Neutrophil (primary cell): Measurements from ENCODE around the gene DENND6B.

Experiments
- H3K27ac ChIP-seq: fragments of 200-600 bp; sonication (generic); 2 replicates; pipeline ENCODE4 v1.5.1; 2016; ENCODE audit warnings: mild to moderate bottlenecking, moderate library complexity
- H3K27me3 ChIP-seq: fragments of 200-600 bp; sonication (generic); 2 replicates; pipeline ENCODE4 v1.6.0; 2016; ENCODE audit warnings: mild to moderate bottlenecking
- H3K36me3 ChIP-seq: fragments of 200-600 bp; sonication (generic); 2 replicates; pipeline ENCODE4 v1.5.1; 2017
- H3K4me1 ChIP-seq, 2 experiments: fragments of 200-600 bp in 1 of 2; sonication (generic) in 1 of 2; 1 replicate in 1 of 2; 2 replicates in 1 of 2; pipeline versions ENCODE4 v1.5.1 to v1.6.1; 2013 to 2016; ENCODE audit warnings: low read depth in 1 of 2, low read length in 1 of 2, mild to moderate bottlenecking in 1 of 2, moderate library complexity in 1 of 2; ENCODE audit not compliant: control insufficient read depth in 1 of 2, insufficient read depth in 1 of 2
- H3K4me3 ChIP-seq, 2 experiments: fragments of 200-600 bp in 1 of 2; sonication (generic) in 1 of 2; 1 replicate in 1 of 2; 2 replicates in 1 of 2; pipeline ENCODE4 v1.5.1; 2013 to 2016; ENCODE audit warnings: low read depth in 1 of 2, low read length in 1 of 2, mild to moderate bottlenecking in 1 of 2, moderate library complexity in 1 of 2
- H3K9me3 ChIP-seq: fragments of 200-600 bp; sonication (generic); 2 replicates; pipeline ENCODE4 v1.5.1; 2016
- CTCF ChIP-seq: fragments of 200-600 bp; sonication (generic); IDR thresholded peaks from 2 replicates; pipeline ENCODE4 v1.5.1; 2016; ENCODE audit warnings: antibody characterized with exemption

Gene DENND6B

GRCh38 chr22:50298937-50299784, 27.7 kb downstream of the DENND6B start:
- H3K27ac ChIP-seq, result no peak overlapping the region

GRCh38 chr22:50298266-50298637, 28.6 kb downstream of the DENND6B start:
- no peaks in the 10 kb centered on the region for H3K9me3 ChIP-seq
- H3K27me3 ChIP-seq, result peaks cover 90% of the 10 kb centered on the region
- H3K36me3 ChIP-seq, result no peaks in the 10 kb centered on the region
- H3K4me1 ChIP-seq, result peaks cover 0 to 10% of the 10 kb centered on the region in 2 experiments
- H3K4me3 ChIP-seq, result no peak overlapping the region
- no peak overlapping the region for H3K27ac ChIP-seq
- TF ChIP-seq CTCF, result no peak

More at GRCh38 chr22:50298937-50299784, 27.7 kb downstream of the DENND6B start:
- peaks cover 0 to 10% of the 10 kb centered on the region in 2 experiments for H3K4me1 ChIP-seq
- TF ChIP-seq CTCF, result no peak
- H3K36me3 ChIP-seq, result no peaks in the 10 kb centered on the region
- no peak overlapping the region for H3K4me3 ChIP-seq
- H3K27me3 ChIP-seq, result peaks cover 90% of the 10 kb centered on the region
- H3K9me3 ChIP-seq, result no peaks in the 10 kb centered on the region

GRCh38 chr22:50297510-50298265, 29.1 kb downstream of the DENND6B start:
- H3K9me3 ChIP-seq, result no peaks in the 10 kb centered on the region
- peaks cover 0 to 10% of the 10 kb centered on the region in 2 experiments for H3K4me1 ChIP-seq
- H3K27ac ChIP-seq, result no peak overlapping the region
- no peak for TF ChIP-seq CTCF
- H3K4me3 ChIP-seq, result no peak overlapping the region
- H3K27me3 ChIP-seq, result peaks cover 90% of the 10 kb centered on the region
- no peaks in the 10 kb centered on the region for H3K36me3 ChIP-seq

- no peak for TF ChIP-seq CTCF
- Histone ChIP-seq H3K27ac (no peak overlapping the region), H3K36me3 (no peaks in the 10 kb centered on the region), H3K9me3 (no peaks in the 10 kb centered on the region), H3K4me1 (peaks cover 0 to 10% of the 10 kb centered on the region in 2 experiments), H3K4me3 (no peak overlapping the region), H3K27me3 (peaks cover 90% of the 10 kb centered on the region)
These were observed 29.9 kb downstream of the DENND6B start for GRCh38 chr22:50296658-50297490.

GRCh38 chr22:50294319-50294656, 32.5 kb downstream of the DENND6B start:
- H3K27me3 ChIP-seq, result peaks cover 79% of the 10 kb centered on the region
- no peak overlapping the region for H3K27ac ChIP-seq
- no peaks in the 10 kb centered on the region for H3K36me3 ChIP-seq
- no peak for TF ChIP-seq CTCF
- H3K4me3 ChIP-seq, result no peak overlapping the region
- H3K9me3 ChIP-seq, result no peaks in the 10 kb centered on the region
- peaks cover 0 to 1% of the 10 kb centered on the region in 2 experiments for H3K4me1 ChIP-seq
